ENCODE results near the gene BNIP3.

Gene BNIP3, protein sequence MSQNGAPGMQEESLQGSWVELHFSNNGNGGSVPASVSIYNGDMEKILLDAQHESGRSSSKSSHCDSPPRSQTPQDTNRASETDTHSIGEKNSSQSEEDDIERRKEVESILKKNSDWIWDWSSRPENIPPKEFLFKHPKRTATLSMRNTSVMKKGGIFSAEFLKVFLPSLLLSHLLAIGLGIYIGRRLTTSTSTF

DNA sequence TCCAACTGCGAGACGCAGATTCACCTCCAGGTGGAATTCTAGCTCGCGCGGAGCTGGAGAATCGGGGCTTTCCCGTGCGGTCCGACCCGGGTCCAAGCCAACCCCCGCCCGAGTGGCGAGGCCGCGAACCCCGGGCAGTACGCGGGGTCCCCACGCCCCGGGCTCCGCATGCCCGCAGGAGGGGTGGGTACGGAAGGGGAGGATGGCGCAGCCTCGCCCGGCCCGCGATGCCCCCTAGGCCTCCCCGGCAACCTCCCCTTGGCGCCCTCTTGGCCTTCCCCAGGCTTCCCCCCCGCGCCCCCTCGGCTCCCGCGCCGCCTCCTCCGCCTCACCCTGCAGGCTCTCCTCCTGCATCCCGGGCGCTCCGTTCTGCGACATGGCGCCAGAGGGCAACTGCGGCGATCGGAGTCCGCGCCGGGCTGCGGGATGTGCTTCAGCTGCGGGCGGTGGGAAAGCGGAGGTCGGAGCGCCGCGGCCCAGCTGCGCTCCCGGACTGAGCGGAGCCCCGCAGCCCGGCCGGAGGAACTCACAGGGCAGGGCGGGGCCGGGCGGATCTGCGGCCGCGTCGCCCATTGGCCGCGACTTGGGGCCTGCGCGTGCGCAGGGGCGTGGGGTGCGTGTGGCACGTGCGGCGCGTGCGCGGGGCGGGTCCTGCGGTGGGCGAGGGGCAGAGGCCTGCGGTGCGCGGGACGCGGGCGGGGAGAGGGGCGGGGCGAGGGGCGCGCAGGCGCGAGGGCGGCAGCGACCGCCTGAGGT is at the start of gene BNIP3:
Gene BNIP3 (minus strand): TSS at position 495 of the 756 bp plus-strand sequence. CDS start 117 bp downstream, at position 378.
- DNase-seq (ENCODE audit: low read depth in 2 of 2): peak; percentile 84 to 85

- DNase-seq (ENCODE audit: low read depth in 2 of 2): no peak
Measured at GRCh38 chr10:132030898-132031463, 49.3 kb upstream of the BNIP3 start.

- no peak for DNase-seq (ENCODE audit: low read depth in 2 of 2)
Measured at GRCh38 chr10:132028706-132029105, 47.0 kb upstream of the BNIP3 start.

DNA sequence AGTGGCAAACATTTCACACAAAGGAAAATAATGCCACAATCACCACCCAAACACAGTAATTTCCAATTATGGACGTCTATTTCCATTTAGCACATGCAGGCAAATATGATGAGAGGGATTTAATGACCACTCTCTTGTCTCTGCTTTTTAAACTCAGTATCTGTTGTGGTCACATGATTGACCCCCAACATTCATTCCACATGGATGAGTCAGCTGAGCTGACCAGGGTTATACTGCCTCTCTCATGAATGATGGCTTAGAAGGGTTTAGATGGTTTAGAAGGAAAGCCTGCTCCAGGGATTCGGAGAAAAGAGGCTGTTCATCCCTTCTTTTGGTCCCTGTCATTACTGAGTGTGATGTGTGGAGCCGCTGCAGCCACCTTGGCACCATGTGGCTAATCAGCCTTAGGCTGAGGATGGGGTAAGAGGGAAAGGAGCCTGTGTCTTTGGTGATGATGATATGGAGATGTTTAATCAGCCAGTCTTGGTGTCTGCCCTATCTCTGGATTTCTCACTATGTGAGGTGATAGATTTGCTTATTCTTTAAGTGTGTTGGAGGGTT is 45.8 kb upstream of the BNIP3 start:
- DNase-seq (ENCODE audit: low read depth in 2 of 2): no peak

DNA sequence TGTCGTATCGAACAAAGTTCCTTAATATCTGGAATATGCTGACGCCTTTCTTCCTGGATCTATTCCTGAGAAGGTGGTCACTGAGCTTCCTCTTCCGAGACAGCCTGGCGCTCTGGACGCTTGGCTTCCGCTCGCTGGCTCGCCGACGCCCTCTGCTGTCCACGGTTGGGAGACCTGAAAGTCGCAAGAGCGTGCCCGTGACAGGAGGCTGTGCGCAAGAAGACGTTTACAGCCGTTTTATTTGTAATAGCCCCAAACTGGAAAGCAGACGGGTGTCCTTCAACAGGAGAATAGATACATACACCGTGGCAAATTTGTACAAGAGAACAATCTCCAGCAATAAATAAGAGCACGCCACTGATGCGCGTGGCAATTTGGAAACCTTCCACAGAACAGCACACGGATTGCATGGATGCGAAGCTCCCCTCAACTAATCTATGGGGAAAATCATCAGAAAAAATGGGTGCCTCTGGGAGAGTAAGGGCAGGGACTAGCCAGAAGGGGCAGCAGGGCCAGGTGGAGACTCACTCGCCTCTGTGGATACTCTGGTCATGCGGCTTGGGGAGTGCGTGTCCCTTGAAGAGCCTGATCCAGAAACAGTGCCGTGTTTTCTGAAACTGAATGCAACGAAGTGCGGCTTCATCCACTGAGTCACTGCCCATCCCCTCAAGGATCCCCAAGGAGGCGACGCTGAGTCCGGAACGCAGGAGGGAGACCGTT is 41.5 kb upstream of the BNIP3 start:
- DNase-seq (ENCODE audit: low read depth in 2 of 2): peak; percentile 34

- DNase-seq (ENCODE audit: low read depth in 2 of 2): no peak
Measured at GRCh38 chr10:132022241-132022640, 40.5 kb upstream of the BNIP3 start.

- DNase-seq (ENCODE audit: low read depth in 2 of 2): no peak
Measured at GRCh38 chr10:132021504-132022143, 39.9 kb upstream of the BNIP3 start.

GRCh38 chr10:132021046-132021445 is 39.3 kb upstream of the BNIP3 start:
- DNase-seq (ENCODE audit: low read depth in 2 of 2): no peak

GRCh38 chr10:132020456-132020855 is 38.7 kb upstream of the BNIP3 start:
- no peak for DNase-seq (ENCODE audit: low read depth in 2 of 2)

- DNase-seq (ENCODE audit: low read depth in 2 of 2): no peak
Measured at GRCh38 chr10:132019366-132019765, 37.6 kb upstream of the BNIP3 start.

- no peak for DNase-seq (ENCODE audit: low read depth in 2 of 2)
Measured at GRCh38 chr10:132018446-132018845, 36.7 kb upstream of the BNIP3 start.

DNA sequence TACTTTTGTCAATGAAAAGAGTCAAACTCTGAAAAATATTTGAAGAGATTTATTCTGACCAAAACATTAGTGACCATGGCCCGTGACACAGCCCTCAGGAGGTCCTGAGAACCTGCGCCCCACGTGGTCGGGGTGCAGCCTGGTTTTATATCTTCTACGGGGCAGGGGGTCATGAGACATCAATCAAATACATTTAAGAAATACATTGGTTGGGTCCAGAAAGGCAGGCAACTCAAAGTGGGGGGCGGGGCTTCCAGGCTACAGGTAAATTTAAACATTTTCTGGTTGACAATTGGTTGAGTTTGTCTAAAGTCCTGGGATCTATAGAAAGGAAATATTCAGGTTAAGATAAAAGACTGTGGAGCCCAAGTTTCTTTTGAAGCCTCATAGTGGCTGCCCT is 34.8 kb upstream of the BNIP3 start:
- DNase-seq (ENCODE audit: low read depth in 2 of 2): no peak

DNA sequence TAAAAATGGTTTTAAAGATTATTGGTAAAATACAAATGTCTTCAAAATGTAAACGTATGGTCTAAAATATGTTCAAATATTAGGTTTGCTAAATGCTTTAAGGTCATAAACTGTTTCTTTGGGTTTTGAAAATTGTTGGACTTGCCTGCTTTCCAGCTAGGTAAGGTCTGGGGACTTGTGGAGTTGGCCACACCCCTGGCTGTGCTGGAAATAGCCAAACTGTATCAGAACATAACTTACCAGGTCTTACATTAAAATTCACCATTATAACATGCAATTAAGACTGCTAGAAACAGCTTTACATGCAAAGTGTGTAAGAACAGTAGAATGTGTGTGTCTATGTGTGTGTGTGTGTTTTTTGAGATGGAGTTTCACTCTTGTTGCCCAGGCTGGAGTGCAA is 29.7 kb upstream of the BNIP3 start:
- DNase-seq (ENCODE audit: low read depth in 2 of 2): no peak

DNA sequence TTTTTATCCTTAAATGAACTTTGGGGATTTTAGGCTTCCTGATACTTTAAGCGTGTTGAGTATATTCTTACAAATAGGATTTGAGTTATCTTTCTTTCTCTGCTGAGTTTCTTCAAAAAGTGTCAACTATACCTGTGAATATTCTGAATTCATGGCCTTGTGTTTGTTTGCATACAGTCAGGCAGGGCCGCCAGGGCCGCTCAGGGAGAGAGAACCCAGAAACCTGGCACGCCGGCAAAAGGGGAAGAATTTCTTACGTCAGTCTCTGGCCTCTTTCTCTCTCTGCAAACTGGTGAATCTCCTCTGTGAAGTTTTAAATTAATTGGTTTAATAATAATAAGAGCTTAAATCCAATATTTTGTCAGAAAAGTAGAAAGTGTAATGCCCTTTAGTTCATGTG is 29.3 kb upstream of the BNIP3 start:
- no peak for DNase-seq (ENCODE audit: low read depth in 2 of 2)

DNA sequence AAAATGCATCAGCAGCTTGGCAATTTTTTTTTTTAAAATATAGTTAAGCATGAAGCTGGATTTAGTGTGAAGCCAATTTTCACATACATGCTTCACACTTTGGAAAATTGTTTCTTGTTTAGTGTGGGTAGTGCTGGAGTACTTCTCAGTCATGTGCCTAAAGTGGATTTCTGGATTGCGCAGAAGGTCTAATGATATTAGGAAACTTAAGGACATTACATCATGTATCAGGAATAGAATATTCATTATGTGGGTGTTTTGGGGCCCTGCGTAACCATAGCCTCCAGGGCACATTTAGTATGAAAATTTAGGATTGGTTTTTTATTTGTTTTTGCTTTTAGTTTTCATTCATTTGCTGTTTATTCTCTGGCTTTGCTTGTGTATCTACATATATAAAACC is 28.8 kb upstream of the BNIP3 start:
- no peak for DNase-seq (ENCODE audit: low read depth in 2 of 2)

GRCh38 chr10:132009575-132009974 is 27.9 kb upstream of the BNIP3 start:
- no peak for DNase-seq (ENCODE audit: low read depth in 2 of 2)

DNA sequence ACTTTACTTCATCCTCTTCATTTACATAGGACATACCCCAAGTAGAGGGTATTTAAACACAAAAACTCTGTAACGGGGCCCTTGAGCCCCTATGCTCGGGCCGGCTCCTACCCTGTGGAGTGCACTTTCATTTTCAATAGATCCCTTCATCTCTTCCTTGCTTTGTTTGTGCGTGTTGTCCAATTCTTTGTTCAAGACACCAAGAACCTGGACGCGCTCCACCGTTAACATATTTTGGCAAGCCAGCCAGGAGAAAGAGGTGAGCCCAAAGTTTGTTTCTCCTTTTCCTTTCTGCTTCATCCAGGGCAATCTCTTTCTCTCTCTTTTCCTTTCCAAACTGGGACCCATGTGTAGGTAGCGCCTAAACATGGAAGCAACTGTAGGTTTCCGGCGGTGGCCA is 26.0 kb upstream of the BNIP3 start:
- no peak for DNase-seq (ENCODE audit: low read depth in 2 of 2)

- DNase-seq (ENCODE audit: low read depth in 2 of 2): no peak
Measured at GRCh38 chr10:132006966-132007365, 25.2 kb upstream of the BNIP3 start.

- no peak for DNase-seq (ENCODE audit: low read depth in 2 of 2)
Measured at GRCh38 chr10:132005147-132005546, 23.4 kb upstream of the BNIP3 start.

DNA sequence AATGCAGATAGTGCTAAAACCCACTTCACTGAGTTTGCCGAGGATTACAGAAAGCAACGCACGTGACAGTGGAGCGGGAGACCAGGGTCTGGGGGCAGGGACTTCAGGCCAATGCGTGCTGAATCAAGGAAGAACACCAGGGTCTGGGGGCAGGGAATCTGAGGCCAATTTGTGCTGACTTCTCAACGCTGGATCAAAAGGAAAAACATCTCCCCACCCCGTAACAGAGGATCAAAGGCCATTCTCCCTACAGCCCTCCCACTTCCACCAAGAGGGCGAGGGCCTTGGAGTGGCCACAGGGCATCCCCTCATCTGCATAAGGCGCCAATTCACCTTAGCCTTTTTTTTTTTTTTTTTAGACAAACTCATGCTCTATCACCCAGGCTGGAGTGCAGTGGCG is 22.3 kb upstream of the BNIP3 start:
- DNase-seq (ENCODE audit: low read depth in 2 of 2): no peak

DNA sequence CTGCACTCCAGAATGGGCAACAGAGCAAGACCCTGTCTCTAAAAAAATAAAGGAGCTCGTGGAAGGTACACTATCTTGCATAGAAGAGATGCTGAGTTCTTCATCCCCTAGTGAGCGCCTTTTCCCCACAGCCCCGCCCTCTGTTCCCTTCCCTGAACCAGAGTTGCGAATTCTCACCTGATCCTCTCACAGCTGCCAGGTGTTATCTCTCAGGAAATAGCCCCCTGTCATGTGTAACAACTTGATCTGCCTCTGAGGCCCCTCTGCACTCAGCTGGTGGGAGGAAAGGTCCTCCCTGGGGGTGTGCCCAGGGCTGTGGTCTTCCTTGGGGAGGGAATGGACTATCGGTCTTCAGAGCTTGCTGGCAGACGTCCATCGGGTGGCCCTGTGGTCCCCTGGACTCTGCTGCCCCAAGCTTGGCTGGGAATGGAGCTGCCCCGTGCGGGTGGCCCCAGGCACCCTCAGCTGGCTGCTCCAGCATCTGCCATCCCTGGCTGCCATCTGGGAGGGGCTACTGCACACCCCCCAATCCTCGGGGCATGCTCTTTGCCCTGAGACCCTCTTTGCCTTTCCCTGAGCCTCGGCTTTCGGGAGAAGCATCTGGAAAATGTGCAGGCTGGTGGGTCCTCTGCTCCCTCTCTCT is 21.7 kb upstream of the BNIP3 start:
- no peak for DNase-seq (ENCODE audit: low read depth in 2 of 2)

Measured in stimulated activated CD8-positive, alpha-beta memory T cell treated with anti-CD3 and anti-CD28 coated beads, Interleukin-15, amount 100 ng/mL, for 4 hours (primary cell).